H7 (cell line): ENCODE data around the gene DDN. TPM values are rescaled to one million over a fixed set of nuclear protein-coding genes. Genes with fewer than 3 reads are reported as not detected.
A peak's percentile ranks its signal among the peaks of the same experiment; 100 is the strongest.

Experiments
- DNase-seq: peaks from one replicate; pipeline ENCODE4 v3.0.0; 2012
- H3K27me3 ChIP-seq: 2 replicates; pipeline ENCODE4 v1.6.0; 2011; ENCODE audit warnings: mild to moderate bottlenecking, low read length; ENCODE audit not compliant: control insufficient read depth, insufficient read depth
- H3K36me3 ChIP-seq: replicated peaks from 2 replicates; pipeline ENCODE4 v1.5.1; 2011; ENCODE audit warnings: low read length; ENCODE audit not compliant: control insufficient read depth, insufficient read depth
- H3K4me3 ChIP-seq: 2 replicates; pipeline ENCODE4 v1.5.1; 2011; ENCODE audit warnings: low read depth, mild to moderate bottlenecking, control low read depth, low read length, moderate library complexity; ENCODE audit not compliant: insufficient read depth
- total RNA-seq: library from RNA; depleted of rRNA; stranded (reverse); fragments of >200 nt; shearing (Covaris generic); gene quantifications from 2 replicates; pipeline ENCODE4 v1.2.3, GENCODE V29; 2014; rRNA removed

DDN gene
- total RNA-seq, result 0.10 and 0.30 TPM in 2 replicates

DNA sequence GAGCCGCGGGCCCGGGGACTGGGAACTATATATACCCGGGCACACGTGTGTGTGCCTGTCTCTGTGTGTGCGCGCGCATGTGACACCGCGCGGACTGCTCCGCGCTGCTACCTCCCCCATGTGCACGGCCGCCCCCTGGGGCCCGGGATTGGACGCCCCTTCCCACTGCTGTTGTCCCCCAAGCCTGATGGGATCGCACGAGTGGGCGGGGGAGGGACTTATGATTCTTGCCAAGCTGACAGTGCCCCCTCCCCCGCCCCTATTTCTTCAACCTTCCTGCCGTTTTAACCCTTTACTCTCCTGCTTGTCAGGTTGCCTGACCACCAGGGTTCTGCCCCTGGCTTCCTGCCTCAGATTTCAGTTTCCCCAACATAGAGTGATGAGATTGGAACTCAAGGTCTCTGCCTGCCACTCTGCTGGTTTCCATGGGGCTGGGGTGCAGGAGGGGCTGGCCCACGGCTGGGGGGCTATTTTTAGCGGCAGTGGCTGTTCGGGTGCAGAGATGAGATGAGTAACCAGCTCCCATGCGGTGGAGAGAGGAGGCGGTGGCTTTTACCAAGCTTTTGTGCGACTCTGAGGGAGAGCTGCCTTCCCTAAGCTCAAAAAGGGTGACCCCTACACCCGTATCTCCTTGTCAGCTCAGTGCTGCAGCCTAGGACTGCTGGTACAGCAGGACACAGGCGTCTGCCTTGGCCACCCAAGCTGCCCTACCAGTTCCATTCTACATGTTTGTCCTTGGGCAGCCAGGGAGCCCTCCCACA, at the start of gene DDN:
Gene DDN (minus strand): TSS at position 5 of the 761 bp plus-strand sequence. CDS start 88 bp downstream, outside the sequence.
- H3K36me3 ChIP-seq, result peaks cover 6% of the 10 kb centered on the region; the same call in 1 of the 2 replicates
- H3K27me3 ChIP-seq, result peaks cover 64% of the 10 kb centered on the region
- H3K4me3 ChIP-seq, result peak within 1 kb of the TSS; percentile 48
- peak; percentile 87 for DNase-seq

DNA sequence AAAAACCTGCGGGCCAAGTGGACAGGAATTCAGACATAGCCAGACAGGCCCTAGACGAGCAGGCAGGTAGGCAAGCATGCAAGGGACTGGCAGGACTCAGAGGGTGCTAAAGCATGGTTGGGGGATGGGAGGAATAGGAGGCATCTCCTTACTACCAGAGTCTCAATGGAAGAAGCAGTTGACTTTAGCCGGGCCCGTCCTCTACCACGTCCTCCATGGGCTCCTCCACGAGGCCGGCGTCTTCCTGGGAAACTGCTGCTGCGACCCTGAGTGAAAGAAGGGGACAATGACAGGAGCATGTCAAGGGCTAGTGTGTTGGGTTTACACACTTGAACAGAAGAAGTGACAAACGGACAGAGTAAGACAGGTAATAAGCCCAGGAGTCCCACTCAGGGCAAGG, 49.8 kb upstream of the DDN start:
- Histone ChIP-seq H3K27me3 (no peaks in the 10 kb centered on the region), H3K4me3 (no peak overlapping the region), H3K36me3 (peaks cover 78% of the 10 kb centered on the region)
- DNase-seq, result no peak

DNA sequence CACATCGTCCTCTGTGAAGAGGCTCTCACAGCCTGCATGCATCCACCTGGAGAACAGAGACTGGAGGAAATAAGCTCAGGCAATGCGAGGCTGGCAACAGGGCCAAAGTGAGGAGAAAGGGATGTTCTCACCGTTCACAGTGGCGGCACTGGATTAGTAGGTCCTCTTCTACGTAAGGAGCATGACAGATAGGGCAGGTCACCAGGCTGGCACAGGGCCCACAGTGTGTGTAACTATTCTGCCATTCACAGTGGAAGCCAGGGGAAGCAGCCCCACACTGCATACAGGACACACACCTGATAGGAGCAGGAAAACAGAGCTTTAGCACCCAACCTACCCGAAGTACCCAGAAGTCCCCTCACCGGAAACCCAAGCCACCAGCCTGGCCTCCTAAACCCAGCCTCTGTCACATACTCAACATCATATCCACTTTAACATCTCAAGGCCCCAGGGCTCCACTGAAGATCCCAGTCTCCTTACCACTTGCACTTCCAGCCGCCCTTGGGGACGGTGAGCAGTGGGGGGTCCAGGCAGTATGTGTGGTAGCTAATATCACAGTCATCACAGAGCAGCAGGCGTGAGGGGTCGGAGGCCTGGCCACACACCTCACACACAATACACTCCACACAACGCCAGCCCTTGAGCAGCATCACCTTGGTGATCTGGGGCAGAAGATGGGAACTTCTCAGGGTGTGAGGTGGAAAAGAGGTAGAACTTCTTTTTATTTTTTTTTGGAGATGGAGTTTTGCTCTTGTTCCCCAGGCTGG, 47.1 kb upstream of the DDN start:
- Histone ChIP-seq H3K36me3 (peaks cover 81% of the 10 kb centered on the region), H3K4me3 (no peak overlapping the region), H3K27me3 (no peaks in the 10 kb centered on the region)
- DNase-seq, result no peak

DNA sequence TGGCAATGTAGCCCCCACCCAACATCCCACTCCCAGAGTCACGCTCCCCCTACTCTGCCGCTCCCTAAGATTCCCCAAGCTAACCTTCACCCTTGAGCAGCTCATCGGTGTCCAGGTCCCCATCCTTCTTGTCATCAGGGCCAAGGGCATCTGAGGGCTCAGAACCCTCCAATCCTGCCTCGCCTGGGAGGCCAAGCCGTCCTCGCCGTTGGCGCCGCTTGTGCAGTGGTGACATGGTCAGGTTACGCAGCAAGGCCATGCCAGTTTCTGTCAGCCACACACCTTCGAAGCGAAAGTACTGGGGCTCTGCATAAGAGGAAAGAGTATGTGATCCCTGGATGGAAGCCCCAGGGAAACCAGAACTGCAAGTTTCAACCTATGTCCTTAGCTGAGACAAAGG, 45.5 kb upstream of the DDN start:
- H3K27me3 ChIP-seq, result no peaks in the 10 kb centered on the region
- no peak overlapping the region for H3K4me3 ChIP-seq
- no peak for DNase-seq
- H3K36me3 ChIP-seq, result peaks cover 72% of the 10 kb centered on the region

DNA sequence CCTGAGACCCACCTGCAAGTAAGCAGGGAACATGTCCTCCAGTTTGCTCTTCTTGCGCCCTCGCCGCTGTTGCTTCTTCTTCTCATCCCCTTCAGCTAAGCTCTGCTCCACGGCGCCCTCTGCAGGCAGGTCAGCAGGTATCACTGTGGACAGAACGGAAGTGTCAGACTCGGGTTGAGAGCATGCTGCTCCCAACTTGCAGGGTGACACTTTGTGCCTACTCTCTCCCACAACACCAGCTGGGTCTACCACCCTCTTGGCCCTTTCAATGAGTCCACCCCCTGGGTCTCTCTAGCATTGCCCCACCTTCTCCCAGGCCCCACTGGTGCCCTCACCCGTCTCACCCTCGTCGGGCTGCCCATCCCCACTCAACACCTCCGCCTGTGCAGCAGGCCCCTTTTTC, 44.7 kb upstream of the DDN start:
- DNase-seq, result peak; percentile 95
- Histone ChIP-seq H3K36me3 (peaks cover 72% of the 10 kb centered on the region), H3K27me3 (no peaks in the 10 kb centered on the region), H3K4me3 (no peak overlapping the region)

DNA sequence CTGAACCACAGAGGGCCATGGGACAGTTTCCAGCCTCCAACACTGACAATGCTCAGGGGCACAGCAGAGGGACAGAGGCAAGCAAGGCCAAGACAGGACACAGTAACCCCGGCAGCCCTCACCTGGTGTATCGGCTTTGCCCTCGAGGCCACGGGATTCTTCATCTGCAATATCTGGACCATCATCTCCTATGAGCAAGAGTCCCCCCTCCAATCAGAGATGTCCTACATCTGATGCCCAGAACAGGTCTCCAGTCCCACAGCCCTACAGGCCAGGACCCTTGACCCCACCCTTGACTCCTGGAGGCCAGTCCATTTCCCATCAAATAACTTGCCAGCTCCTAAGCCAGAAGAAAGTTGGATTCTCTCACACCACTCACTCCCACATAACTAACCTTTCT, 44.1 kb upstream of the DDN start:
- Histone ChIP-seq H3K27me3 (no peaks in the 10 kb centered on the region), H3K36me3 (peaks cover 70% of the 10 kb centered on the region), H3K4me3 (no peak overlapping the region)
- no peak for DNase-seq

DNA sequence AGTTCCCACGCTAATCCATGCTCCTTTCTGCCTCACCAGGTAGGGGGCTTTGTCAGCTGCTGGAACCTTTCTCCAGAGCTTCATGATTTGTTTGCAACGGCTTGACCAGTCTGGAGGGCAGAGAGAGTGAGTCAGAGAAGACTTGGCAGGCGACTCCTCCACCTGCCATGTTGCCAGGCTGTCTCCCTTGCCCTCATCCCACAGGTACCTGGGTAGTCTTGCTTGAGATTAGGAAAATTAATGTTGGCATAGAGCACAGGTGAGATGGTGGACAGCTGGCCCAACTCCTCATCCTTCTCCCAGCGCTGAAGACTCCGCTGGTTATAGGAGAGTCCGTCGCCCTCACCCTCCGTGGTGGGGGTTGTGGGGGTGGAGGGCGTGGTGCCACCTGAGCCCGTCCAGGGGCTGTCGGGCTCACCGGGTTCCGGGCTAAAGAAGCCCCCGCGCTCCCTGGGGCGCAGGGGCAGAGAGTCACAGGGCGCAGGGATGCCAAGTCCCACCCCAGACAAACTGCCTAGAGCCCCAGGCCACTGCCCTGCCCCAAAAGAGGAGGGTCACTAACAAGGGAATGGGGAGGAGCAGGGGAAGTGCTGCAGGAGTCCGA, 42.8 kb upstream of the DDN start:
- DNase-seq, result no peak
- H3K27me3 ChIP-seq, result no peaks in the 10 kb centered on the region
- H3K4me3 ChIP-seq, result no peak overlapping the region
- peaks cover 73% of the 10 kb centered on the region for H3K36me3 ChIP-seq

DNA sequence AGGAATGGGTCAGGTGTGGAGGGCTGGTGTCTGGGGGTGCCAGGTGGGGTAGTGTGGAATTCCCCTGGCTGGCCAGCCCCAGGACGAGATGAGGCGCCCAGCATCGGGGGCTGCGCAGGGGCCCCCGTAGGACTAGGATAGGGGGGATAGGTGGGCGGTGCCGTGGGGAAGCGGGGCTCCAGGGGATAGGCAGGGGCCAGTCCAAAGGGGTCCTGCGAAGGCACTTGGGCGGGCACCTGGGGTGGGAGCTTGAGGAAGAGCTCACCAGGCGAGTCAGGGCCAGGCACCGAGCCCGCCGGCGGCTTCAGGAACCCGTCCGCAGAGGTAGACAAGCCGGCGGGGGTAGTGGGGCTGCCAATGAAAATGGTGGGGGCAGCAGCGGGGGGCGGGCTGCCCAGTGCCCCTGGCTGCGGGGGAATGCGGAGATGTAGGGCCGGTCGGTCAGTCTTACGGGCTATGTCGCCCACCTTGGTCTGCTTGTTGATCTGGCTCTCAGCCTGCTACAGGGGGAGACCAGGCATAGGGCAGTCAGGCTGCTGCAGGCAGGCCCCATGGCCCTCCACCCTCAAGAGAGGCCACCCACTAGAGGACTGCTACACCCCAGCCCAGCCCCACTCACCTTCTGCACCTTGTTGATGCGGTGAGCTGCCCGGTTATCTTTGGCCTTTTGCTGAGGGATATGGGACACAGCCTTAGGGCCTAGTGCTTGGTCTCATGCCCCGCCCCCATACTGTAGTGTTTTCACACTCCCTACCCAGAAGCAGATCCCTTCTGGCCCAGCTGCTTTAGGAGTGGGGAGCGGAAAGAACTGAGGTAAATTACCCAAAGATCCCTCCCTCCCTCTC, 42.1 kb upstream of the DDN start:
- Histone ChIP-seq H3K27me3 (no peaks in the 10 kb centered on the region), H3K4me3 (no peak overlapping the region), H3K36me3 (peaks cover 75% of the 10 kb centered on the region)
- DNase-seq, result peak; percentile 62

DNA sequence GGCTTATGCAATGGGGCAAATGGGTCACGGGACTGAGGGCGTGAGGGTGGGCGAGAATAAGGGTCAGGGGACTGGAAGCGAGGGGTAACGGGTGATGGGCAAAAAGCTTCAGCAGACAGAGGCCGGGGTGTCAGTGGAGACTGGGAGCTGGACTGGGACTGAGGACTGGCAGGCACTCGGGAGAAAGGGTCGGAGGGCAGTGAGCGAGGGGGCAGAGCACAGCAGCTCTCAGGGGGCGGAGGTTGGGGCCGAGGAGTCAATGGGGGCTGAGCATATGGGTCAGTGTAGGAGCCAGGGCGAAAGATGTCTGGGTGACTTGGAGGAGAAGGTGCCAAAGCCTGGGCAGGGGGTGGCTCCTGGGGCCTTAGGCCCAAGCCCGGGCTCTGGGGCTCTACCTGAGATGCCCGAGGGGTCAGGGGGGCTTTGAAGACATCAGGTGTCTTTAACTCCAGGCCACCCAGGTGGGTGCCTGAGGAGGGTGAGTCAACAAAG, 41.2 kb upstream of the DDN start:
- no peaks in the 10 kb centered on the region for H3K27me3 ChIP-seq
- no peak overlapping the region for H3K4me3 ChIP-seq
- DNase-seq, result no peak
- peaks cover 70% of the 10 kb centered on the region for H3K36me3 ChIP-seq

DNA sequence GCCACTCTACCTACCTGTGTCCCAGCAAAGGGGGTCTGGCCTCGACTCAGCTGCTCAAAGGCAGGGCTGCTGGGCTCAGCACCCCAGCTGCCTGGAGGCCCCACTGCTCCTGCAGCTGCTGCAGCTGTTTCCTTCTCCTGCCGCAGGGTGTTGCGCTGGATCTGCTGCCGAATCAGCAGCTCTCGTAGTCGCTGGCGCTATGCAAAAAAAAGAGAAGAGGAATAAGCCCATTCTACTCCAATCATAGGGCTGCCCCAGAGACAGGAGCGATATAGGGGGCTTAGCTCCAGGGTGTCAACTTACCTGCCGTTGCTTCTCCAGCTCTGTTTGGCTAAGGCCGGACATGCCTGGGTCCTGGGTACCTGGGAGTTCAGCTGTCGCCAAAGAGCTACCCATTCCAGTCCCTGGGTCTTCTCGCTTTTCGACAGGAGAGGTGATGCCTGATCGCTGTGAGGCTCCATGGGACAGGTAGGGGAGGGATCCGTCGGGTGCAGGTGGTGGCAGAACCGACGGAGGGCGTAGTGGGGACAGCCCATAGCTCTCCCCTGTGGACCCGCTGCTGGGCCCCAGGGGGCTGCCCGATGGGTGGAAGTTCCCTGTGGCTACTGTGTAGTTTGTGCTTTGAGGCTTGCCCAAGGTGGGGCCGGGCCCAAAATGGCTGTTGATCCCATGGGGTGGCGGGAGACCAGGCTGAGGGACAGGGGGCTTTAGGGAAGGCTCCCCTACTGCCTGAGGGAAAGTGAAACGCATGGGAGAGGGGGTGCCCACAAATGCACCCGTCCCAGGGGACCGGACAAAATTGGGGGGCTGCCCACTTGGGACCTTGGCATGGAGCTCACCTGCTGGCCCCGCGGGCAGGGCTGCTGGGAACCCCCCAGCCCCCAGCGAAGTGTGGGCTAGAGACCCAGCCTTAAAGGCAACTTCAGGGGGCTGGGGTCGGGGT, 40.5 kb upstream of the DDN start:
- peak; percentile 62 for DNase-seq
- Histone ChIP-seq H3K27me3 (no peaks in the 10 kb centered on the region), H3K4me3 (no peak overlapping the region), H3K36me3 (peaks cover 72% of the 10 kb centered on the region)

DNA sequence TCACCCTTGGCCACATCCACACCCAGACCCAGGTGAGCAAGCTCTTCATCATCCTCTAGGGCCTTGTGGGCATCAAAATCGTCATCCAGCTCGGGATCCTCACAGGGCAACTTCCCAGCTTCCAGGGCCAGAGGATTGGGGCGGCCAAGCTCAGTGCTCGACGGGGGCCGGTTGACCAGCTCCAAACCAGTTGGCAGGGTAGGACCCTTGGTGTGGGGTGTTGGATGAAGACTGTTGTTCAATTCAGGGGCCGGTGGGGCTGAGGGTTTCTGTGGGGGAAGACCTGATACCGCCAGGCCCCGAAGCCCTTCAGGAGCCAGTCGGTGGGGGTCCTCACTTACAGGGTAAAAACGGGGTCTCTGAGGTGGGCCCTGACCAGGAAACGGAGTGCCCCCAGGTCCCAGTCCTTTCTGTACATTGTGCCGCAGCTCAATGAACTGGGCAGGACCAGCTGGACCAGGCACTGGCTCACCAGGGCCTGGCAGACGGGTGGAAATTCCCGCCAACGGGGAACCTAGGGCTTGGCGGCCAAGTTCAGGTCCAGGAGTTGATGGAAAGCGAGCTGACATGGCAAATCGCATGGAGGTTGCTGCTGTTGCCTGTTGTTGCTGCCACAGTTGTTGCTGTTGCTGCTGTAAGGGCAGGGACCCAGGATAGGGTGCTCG, 39.2 kb upstream of the DDN start:
- no peak for DNase-seq
- no peaks in the 10 kb centered on the region for H3K27me3 ChIP-seq
- H3K4me3 ChIP-seq, result no peak overlapping the region
- H3K36me3 ChIP-seq, result peaks cover 74% of the 10 kb centered on the region

DNA sequence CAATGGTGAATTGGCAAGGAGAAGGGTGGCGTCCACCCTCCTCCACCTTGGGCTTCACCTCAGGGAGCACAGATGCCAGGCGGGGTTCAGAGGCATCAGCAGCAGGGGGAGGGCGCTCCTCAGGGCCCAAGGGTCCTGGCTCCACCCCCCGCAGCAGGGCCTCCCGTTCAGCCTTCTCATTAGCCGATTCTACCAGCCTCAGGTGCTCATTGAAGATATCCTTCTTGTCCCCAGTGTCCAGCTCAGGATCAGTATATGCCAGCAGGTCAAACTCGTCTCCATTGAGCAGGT, 38.7 kb upstream of the DDN start:
- H3K4me3 ChIP-seq, result no peak overlapping the region
- no peak for DNase-seq
- H3K36me3 ChIP-seq, result peaks cover 73% of the 10 kb centered on the region
- H3K27me3 ChIP-seq, result no peaks in the 10 kb centered on the region
